GM19328 (cell line): ENCODE data around the gene UBALD2.

Experiments used
- ATAC-seq: cut with Tn5 transposase; IDR thresholded peaks from one replicate; pipeline ENCODE4 v1.9.1; 2021; ENCODE audit warnings: mild to moderate bottlenecking, moderate library complexity; ENCODE audit not compliant: unreplicated experiment

UBALD2 gene

DNA sequence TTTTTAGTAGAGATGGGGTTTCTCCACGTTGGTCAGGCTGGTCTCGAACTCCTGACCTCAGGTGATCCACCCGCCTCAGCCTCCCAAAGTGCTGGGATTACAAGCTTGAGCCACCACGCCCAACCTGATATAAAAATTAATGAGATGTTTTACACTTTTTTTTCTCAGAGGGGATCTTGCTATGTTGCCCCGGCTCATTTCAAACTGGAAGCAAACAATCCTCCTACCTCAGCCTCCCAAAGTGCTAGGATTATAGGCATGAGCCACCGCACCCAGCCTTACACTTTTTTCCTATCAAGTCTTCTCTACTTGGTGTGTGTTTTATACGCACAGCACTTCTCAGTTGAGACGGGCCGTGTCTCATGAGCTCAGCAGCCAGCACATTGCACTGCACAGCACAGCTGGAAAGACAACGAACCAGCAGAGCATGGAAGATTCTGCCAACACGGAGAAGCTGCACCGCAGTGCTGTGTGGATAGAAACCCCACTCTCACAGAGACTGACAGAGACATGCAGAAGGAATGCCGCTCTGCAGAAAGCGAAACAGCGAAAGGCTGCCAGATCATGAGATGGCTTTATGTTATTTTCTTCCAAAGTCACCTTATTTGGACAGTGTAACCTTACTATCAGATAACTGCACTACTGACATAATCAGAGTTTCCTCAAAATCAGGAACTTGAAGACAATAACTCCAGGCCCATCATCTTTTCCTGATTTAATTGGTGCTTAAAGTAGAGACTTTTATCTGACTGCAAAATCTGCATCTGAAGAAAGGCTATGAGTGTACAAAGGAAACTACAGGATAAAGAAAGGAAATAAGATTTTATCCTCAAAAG lies 49.5 kb downstream of the UBALD2 start:
- no peak for ATAC-seq

DNA sequence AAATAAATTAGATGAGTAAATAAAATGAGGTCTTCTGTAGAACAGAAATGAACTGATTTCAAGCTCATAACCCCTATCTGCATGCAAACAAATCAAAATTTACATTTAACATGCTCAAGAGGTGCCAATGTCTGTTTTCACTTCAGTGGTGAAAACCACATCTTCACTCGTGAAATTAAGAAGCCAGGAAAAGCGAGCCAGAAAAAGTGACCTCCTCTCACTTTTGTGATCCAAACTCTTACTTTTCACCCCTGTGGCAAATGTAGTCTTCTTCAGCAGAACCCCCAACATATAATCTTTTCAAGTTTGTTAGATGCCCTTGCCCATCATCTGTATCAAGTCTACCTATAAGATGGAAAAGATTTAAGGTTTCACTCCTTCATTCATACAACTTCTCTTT lies 52.4 kb downstream of the UBALD2 start:
- ATAC-seq: no peak

DNA sequence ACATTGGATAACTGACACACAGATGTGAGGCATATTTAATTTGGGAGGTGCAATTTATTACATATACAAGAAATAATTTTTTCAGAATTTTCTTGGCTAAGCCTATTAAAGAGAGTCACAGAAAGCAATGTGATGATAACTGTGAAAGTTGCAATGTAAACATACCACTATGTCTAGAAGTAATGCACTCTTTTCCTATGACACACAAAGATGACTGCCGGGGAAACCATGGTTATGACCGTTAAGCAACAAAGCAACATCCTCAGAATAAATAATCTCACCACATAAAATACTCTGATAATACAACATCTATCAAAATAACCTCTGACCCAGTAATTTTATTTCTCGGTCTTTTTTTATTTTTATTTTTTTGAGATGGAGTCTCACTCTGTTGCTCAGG lies 53.4 kb downstream of the UBALD2 start:
- no peak for ATAC-seq
